HL-60 (cell line): ENCODE results near the gene CLDN19.
"Not testable (repeated sequence)": the region's sequence is repeated elsewhere in the genome, so short reads cannot be mapped to it uniquely, and the experiment has no call there.

ENCODE experiments used
- DNase-seq, 2 experiments: peaks; one replicate each; pipeline ENCODE4 v3.0.0-alpha.2; 2010 to 2020; ENCODE audit warnings: low read depth in 1 of 2, low spot score in 1 of 2
- H3K27ac ChIP-seq: fragments of 250-450 bp; sonication (Bioruptor Pico); replicated peaks from 2 replicates; pipeline ENCODE4 v1.5.1; 2020; ENCODE audit warnings: mild to moderate bottlenecking, moderate library complexity
- H3K27me3 ChIP-seq: fragments of 250-450 bp; sonication (Bioruptor Pico); 2 replicates; pipeline ENCODE4 v1.5.1; 2021; ENCODE audit warnings: mild to moderate bottlenecking, moderate library complexity; ENCODE audit not compliant: insufficient read depth, poor library complexity, severe bottlenecking
- H3K4me3 ChIP-seq: replicated peaks from 2 replicates; pipeline ENCODE4 v1.5.1; 2011; ENCODE audit warnings: mild to moderate bottlenecking, control low read depth, low read length; ENCODE audit not compliant: insufficient read depth
- GABPA ChIP-seq: IDR thresholded peaks from 2 replicates; pipeline ENCODE4 v1.6.1; 2012; ENCODE audit warnings: low read depth
- POLR2AphosphoS5 ChIP-seq: IDR thresholded peaks from 2 replicates; pipeline ENCODE4 v1.6.1; 2012; ENCODE audit warnings: low read depth
- SPI1 ChIP-seq: IDR thresholded peaks from 2 replicates; pipeline ENCODE4 v1.6.1; 2012; ENCODE audit warnings: low read depth, mild to moderate bottlenecking, borderline replicate concordance
- TF ChIP-seq, protein P1 (sequence below): IDR thresholded peaks from 2 replicates; pipeline ENCODE4 v1.6.1; 2012; ENCODE audit warnings: low read depth; ENCODE audit not compliant: insufficient replicate concordance
- TF ChIP-seq, protein P2 (sequence below): IDR thresholded peaks from one replicate; pipeline ENCODE4 v1.5.1; 2011; ENCODE audit warnings: low read length, control low read depth, inconsistent platforms; ENCODE audit not compliant: insufficient read depth

Gene CLDN19

DNA sequence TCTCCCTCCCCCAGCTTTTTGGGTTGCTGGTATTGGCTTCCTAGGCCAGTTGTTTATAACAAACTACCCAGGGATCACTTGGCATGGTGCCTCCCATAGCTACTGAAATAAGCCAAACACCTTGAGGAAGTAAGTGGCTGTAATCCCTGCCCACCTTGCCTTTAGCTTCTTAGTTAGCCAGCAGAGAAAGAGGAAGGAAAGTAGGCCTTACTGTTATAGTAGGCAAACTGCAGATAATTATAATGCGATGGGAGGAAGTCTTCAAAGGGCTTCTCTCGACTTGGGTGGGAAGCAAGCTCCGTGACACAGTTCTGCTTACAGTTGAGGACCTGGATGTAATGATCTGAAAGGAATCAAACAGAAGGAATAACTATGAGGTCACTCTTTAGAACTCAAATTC, 18.6 kb upstream of the CLDN19 start:
- Histone ChIP-seq H3K27ac (peak overlapping the region; percentile 21; the same call in 1 of the 2 replicates), H3K27me3 (no peaks in the 10 kb centered on the region), H3K4me3 (no peak overlapping the region)
- DNase-seq = peak in 1 of 2 experiments; percentile 52
- TF ChIP-seq POLR2AphosphoS5 = no peak
- TF ChIP-seq SPI1 = peak; percentile 51; the same call in 1 of the 2 replicates

GRCh38 chr1:42757892-42758275, 17.8 kb upstream of the CLDN19 start:
- TF ChIP-seq, protein P1, sequence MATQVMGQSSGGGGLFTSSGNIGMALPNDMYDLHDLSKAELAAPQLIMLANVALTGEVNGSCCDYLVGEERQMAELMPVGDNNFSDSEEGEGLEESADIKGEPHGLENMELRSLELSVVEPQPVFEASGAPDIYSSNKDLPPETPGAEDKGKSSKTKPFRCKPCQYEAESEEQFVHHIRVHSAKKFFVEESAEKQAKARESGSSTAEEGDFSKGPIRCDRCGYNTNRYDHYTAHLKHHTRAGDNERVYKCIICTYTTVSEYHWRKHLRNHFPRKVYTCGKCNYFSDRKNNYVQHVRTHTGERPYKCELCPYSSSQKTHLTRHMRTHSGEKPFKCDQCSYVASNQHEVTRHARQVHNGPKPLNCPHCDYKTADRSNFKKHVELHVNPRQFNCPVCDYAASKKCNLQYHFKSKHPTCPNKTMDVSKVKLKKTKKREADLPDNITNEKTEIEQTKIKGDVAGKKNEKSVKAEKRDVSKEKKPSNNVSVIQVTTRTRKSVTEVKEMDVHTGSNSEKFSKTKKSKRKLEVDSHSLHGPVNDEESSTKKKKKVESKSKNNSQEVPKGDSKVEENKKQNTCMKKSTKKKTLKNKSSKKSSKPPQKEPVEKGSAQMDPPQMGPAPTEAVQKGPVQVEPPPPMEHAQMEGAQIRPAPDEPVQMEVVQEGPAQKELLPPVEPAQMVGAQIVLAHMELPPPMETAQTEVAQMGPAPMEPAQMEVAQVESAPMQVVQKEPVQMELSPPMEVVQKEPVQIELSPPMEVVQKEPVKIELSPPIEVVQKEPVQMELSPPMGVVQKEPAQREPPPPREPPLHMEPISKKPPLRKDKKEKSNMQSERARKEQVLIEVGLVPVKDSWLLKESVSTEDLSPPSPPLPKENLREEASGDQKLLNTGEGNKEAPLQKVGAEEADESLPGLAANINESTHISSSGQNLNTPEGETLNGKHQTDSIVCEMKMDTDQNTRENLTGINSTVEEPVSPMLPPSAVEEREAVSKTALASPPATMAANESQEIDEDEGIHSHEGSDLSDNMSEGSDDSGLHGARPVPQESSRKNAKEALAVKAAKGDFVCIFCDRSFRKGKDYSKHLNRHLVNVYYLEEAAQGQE = no peak
- TF ChIP-seq, protein P2, sequence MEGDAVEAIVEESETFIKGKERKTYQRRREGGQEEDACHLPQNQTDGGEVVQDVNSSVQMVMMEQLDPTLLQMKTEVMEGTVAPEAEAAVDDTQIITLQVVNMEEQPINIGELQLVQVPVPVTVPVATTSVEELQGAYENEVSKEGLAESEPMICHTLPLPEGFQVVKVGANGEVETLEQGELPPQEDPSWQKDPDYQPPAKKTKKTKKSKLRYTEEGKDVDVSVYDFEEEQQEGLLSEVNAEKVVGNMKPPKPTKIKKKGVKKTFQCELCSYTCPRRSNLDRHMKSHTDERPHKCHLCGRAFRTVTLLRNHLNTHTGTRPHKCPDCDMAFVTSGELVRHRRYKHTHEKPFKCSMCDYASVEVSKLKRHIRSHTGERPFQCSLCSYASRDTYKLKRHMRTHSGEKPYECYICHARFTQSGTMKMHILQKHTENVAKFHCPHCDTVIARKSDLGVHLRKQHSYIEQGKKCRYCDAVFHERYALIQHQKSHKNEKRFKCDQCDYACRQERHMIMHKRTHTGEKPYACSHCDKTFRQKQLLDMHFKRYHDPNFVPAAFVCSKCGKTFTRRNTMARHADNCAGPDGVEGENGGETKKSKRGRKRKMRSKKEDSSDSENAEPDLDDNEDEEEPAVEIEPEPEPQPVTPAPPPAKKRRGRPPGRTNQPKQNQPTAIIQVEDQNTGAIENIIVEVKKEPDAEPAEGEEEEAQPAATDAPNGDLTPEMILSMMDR = no peak
- TF ChIP-seq SPI1 = no peak
- TF ChIP-seq POLR2AphosphoS5 = no peak
- no peak for TF ChIP-seq GABPA

DNA sequence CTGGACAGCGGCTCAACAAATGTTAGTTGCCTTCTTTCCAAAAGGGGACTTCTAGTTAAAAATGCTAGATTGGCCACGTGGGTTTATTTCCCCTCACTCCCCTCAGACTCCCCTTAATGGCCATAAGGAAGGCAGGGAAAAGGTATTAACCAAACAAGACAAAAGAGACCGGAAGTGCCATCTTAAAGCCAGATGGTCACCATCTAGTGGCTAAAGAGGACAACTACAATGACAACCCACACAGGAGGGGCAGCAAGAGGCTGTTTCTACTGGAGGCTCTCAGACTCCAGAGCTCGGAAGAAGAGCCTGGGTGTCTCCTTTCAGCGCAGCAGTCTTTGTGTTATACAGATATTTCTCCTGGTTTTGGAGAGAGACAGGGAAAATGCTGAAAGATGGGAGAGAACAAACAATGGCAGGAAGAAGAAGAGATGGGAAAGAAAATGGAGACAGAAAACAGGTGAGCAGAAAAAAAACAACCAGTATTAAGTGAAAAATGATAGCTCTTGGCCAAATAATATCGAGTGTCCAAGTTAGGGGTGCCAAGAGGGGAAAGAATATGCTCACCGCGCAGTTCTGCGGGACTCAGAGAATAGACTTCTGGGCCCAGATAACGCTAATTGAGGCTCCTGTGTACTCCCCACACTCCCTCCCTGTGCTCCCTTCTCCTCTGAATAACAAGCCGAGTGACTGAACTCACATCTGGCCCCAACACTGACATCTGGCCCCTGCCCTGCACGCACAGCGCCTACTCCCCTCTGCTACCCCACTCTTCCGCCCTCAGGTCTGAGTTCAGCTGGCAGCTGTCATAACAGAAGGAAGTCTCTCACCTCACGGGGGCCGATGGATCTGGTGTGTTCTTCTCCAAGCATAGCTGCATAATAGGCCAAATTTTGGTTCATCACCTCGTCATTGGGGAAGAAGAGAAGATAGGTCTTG, 17.2 kb upstream of the CLDN19 start:
- peak; percentile 54 to 55 for DNase-seq
- H3K27ac ChIP-seq = no peak overlapping the region

More at GRCh38 chr1:42757892-42758275, 17.8 kb upstream of the CLDN19 start:
- no peaks in the 10 kb centered on the region for H3K27me3 ChIP-seq
- no peak overlapping the region for H3K4me3 ChIP-seq
- H3K27ac ChIP-seq = no peak overlapping the region
- DNase-seq = no peak

DNA sequence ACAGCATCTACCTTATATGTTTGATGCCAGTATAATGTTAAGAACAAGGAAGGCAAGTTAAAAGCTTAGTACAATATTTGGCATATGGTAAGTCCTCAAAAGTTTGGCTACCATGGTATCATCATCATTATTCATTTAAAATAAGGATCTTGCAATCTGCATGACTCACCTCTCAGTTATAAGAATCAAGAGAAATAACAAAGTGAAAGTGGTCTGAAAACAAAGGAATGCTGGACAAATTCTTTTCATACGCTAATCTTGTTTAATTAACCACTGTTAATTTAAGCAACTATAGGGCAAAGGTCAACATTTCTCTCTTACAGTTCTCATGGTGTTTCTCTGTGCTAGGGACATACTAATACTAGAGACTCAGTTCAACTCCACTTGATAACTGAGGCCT, 13.0 kb upstream of the CLDN19 start:
- Histone ChIP-seq H3K27me3 (no peaks in the 10 kb centered on the region), H3K4me3 (no peak overlapping the region), H3K27ac (no peak overlapping the region)
- no peak for TF ChIP-seq GABPA
- DNase-seq = no peak

More for the DNA sequence above, 17.2 kb upstream of the CLDN19 start:
- H3K4me3 ChIP-seq = no peak overlapping the region
- H3K27me3 ChIP-seq = no peaks in the 10 kb centered on the region
- TF ChIP-seq, protein P2 = peak; percentile 63
- TF ChIP-seq SPI1 (peak; percentile 42; the same call in 1 of the 2 replicates), GABPA (no peak)

- no peak for TF ChIP-seq POLR2AphosphoS5
- TF ChIP-seq GABPA = no peak
- TF ChIP-seq, protein P2 = no peak
- TF ChIP-seq SPI1 = no peak
- TF ChIP-seq, protein P1 = no peak
- no peak for DNase-seq
- Histone ChIP-seq H3K27ac (no peak overlapping the region), H3K4me3 (no peak overlapping the region), H3K27me3 (no peaks in the 10 kb centered on the region)
Measured at GRCh38 chr1:42752284-42752683, 12.2 kb upstream of the CLDN19 start.

GRCh38 chr1:42751511-42752070, 11.6 kb upstream of the CLDN19 start:
- H3K4me3 ChIP-seq, H3K27ac ChIP-seq, H3K27me3 ChIP-seq, DNase-seq: not testable (repeated sequence)
